Measurements from ENCODE around the gene SGIP1. TPM values are rescaled to one million over a fixed set of nuclear protein-coding genes. Genes with fewer than 3 reads are reported as not detected.
A peak's percentile ranks its signal among the peaks of the same experiment; 100 is the strongest.

SGIP1 gene
- total RNA-seq, 1 donor from 2014 or later = 1.9 TPM

- DNase-seq (ENCODE audit: low read depth) = peak; percentile 17
Observed at GRCh38 chr1:66521721-66522365, 12.1 kb upstream of the SGIP1 start.

- DNase-seq (ENCODE audit: low read depth) = no peak
Observed at GRCh38 chr1:66523562-66523961, 10.4 kb upstream of the SGIP1 start.

- no peak for DNase-seq (ENCODE audit: low read depth)
Observed at GRCh38 chr1:66525086-66525485, 8.9 kb upstream of the SGIP1 start.

- DNase-seq (ENCODE audit: low read depth) = no peak
Observed at GRCh38 chr1:66526036-66526435, 7.9 kb upstream of the SGIP1 start.

GRCh38 chr1:66526991-66527390 is 7.0 kb upstream of the SGIP1 start:
- DNase-seq (ENCODE audit: low read depth) = no peak

GRCh38 chr1:66527686-66528085 is 6.3 kb upstream of the SGIP1 start:
- peak; percentile 31 for DNase-seq (ENCODE audit: low read depth)

- no peak for DNase-seq (ENCODE audit: low read depth)
Observed at GRCh38 chr1:66528580-66528979, 5.4 kb upstream of the SGIP1 start.

GRCh38 chr1:66532214-66532613 is 1.7 kb upstream of the SGIP1 start:
- DNase-seq (ENCODE audit: low read depth) = no peak

- DNase-seq (ENCODE audit: low read depth) = peak; percentile 65
Observed at GRCh38 chr1:66532798-66533783, 862 bp upstream of the SGIP1 start.

- DNase-seq (ENCODE audit: low read depth) = no peak
Observed at GRCh38 chr1:66535061-66535460, 1.1 kb downstream of the SGIP1 start.

GRCh38 chr1:66535853-66536252 is 1.9 kb downstream of the SGIP1 start:
- no peak for DNase-seq (ENCODE audit: low read depth)

- DNase-seq (ENCODE audit: low read depth) = no peak
Observed at GRCh38 chr1:66537718-66538117, 3.8 kb downstream of the SGIP1 start.

GRCh38 chr1:66539491-66539890 is 5.5 kb downstream of the SGIP1 start:
- DNase-seq (ENCODE audit: low read depth) = no peak

GRCh38 chr1:66540434-66541032 is 6.6 kb downstream of the SGIP1 start:
- no peak for DNase-seq (ENCODE audit: low read depth)

- DNase-seq (ENCODE audit: low read depth) = no peak
Observed at GRCh38 chr1:66542314-66542713, 8.4 kb downstream of the SGIP1 start.

- DNase-seq (ENCODE audit: low read depth) = peak; percentile 21
Observed at GRCh38 chr1:66542811-66543767, 9.1 kb downstream of the SGIP1 start.

- no peak for DNase-seq (ENCODE audit: low read depth)
Observed at GRCh38 chr1:66546047-66546810, 12.3 kb downstream of the SGIP1 start.

GRCh38 chr1:66549017-66549416 is 15.1 kb downstream of the SGIP1 start:
- no peak for DNase-seq (ENCODE audit: low read depth)

GRCh38 chr1:66550243-66550642 is 16.3 kb downstream of the SGIP1 start:
- no peak for DNase-seq (ENCODE audit: low read depth)

- DNase-seq (ENCODE audit: low read depth) = no peak
Observed at GRCh38 chr1:66552287-66552686, 18.3 kb downstream of the SGIP1 start.
